LoVo (cell line): ENCODE results near the gene HINT2.

Source experiments
- DNase-seq: peaks from one replicate; pipeline ENCODE4 v3.0.0-alpha.2; 2016; ENCODE audit warnings: low spot score

Gene HINT2

DNA sequence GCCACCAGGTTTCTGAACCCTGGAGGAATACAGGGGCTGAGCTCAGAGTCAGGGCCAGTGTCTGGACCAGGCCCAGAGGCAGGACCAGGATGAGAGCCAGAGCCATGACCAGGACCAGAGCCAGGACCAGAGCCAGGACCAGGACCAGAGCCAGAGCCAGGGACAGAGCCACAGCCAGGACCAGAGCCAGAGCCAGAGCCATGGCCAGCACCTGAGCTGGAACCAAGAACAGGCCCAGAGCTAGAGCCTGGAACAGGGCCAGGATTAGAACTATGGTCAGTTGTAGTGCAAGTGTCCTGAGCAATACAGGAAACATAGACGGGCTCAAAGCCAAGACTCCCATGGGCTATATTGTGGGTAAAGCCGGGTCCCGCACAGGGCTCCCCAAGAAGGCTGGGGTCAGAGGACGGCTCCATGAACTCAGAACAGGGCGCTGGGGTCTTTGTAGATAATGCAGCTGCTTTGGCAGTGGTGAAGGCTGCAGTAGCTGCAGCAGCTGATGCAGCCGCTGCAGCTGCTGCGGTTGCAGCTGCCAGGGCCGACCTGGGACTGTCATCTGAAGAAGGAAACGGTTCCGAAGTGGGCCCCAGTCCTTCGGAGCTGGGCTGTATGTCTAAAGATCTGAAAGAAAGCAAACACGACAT, 3.3 kb downstream of the HINT2 start:
- DNase-seq: no peak

GRCh38 chr9:35810122-35810521, 4.7 kb downstream of the HINT2 start:
- DNase-seq: no peak

- DNase-seq: no peak
These were observed 6.4 kb downstream of the HINT2 start for GRCh38 chr9:35808433-35808832.

DNA sequence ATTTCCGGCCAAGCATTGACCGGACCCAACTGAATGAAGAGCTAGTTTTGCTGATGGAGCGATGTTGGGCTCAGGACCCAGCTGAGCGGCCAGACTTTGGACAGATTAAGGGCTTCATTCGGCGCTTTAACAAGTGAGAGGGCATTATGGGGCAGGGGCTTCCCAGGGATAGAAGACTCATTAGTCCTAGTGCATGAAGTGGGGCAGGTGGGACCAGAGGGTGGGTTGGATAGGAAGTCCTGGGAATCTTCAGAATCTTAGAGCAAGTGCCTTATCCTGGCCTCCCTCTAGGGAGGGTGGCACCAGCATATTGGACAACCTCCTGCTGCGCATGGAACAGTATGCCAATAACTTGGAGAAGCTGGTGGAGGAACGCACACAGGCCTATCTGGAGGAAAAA, 8.7 kb downstream of the HINT2 start:
- DNase-seq: no peak

DNA sequence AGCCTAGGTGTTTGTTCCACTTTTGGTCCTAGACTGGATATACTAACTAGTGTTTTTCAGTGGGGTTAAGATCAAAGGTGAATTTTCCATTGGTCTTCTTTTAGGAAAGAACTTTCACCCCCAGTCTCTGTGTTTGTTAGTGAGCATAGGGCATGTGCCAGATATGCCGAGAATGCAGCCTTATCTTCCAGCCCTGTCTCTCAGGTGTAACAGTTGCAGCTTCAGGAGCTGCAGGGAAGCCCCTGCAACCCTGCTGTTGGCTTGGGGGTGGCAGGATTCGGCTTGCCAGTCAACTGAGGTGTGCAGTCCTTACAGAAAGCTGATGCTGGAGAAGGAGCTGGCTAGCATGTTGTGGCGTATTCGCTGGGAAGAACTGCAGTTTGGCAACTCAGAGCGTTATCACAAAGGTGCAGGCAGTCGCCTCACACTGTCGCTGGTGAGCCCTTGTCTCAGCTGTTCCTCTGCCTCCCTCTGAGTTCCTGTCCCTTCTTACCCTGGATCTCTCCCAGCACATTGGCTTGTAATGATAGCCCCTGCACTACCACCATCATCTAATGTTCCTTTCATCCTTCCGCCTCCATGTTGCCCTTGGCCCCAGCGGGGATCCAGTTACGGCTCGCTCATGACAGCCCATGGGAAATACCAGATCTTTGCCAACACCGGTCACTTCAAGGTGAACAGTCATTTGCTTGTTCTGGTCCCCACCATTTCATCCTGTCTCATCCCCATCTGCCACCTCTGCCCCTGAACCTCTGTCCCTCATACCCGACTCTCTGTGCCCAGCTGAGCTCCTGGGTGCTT, 13.3 kb downstream of the HINT2 start:
- DNase-seq: no peak

- no peak for DNase-seq
These were observed 14.3 kb downstream of the HINT2 start for GRCh38 chr9:35800530-35800929.

DNA sequence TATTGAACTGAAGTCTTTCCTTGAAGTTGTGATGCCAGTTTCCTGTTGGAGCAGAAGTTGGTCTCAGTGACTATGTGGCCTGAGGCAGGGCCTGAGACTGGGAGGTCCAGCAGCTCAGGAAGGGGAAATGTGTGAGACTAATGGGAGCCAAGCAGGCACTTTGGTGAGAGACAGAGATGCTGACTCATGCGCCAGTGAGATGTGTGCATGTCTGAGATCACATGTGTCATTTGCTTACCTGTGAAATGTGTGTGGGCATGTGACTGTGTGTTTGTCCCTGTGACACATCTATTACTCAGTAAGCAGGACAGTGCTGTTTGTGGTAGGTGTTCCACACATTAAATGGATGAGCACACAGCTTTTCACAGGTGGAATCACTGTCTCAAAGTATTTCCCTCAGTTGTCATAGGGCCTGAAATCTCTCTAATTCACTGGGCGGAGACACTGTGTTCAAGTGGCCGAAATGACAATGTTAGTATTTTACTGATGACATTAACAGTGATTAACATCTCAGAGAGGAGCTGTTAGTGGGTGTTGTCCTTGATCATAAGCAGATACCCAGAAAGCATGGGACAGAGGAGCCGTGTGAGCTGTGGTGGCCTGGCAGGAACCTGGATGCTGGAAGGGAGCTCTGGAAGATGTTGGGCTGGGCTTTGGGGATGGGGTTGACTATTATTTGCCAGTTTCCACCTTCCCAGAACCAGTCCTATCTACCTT, 16.0 kb downstream of the HINT2 start:
- no peak for DNase-seq

DNA sequence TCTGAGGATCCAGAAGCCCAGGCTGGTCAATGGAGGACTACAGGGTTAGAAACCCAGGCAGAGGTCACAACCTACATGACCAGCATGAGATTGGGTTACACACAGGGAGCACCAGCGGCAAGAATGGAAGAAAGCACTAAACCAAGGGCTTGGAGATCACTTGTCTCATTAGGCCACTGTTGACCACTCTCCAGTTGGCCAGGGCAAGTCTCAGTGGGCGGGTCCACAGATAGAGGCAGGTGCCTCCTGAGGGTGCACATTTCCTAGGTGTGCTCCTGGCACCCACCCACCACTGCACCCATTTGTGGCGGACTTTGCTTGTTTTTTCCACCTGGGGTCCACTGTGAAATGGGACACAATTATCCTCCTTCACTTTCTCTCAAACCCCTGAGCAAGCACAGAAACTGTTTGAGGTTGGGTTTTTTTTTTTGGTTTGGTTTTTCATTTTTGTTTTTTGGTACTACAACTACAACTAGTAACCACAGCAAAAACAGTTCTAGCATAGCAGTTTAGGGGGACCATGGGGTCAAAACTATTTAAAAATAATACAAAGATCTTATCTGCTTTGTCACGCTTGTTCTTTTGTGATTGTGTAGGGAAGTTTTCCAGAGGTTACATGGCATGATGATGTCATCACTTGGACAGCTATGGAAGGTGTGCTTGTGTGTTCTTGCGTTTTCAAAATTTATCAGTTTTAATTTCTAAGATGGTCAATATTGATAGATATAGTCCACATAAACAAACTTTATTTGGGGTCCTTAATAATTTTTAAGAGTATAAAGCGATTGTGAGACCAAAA, 17.3 kb downstream of the HINT2 start:
- DNase-seq: no peak

DNA sequence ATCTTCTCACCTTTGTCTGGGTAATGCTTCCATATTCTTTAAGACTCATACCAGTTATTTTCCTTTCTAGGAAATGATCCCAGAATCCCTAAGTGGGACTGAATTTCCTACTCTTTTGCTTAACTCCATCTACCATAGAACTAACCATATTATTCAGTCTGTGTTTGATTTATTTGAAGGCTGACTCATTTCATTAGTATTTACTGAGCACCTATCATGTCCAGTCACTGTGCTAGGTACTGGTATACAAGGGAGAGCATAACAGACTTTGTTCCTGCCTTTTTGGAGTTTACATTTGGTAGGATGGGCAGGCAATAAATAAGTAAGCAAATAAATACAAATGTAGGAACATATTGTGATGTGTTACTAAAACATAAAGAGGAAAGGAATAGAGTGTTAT, 19.1 kb downstream of the HINT2 start:
- DNase-seq: no peak

- DNase-seq: no peak
These were observed 21.4 kb downstream of the HINT2 start for GRCh38 chr9:35793461-35793860.

- no peak for DNase-seq
These were observed 22.0 kb downstream of the HINT2 start for GRCh38 chr9:35792826-35793225.

GRCh38 chr9:35792024-35792813, 22.6 kb downstream of the HINT2 start:
- DNase-seq: no peak

DNA sequence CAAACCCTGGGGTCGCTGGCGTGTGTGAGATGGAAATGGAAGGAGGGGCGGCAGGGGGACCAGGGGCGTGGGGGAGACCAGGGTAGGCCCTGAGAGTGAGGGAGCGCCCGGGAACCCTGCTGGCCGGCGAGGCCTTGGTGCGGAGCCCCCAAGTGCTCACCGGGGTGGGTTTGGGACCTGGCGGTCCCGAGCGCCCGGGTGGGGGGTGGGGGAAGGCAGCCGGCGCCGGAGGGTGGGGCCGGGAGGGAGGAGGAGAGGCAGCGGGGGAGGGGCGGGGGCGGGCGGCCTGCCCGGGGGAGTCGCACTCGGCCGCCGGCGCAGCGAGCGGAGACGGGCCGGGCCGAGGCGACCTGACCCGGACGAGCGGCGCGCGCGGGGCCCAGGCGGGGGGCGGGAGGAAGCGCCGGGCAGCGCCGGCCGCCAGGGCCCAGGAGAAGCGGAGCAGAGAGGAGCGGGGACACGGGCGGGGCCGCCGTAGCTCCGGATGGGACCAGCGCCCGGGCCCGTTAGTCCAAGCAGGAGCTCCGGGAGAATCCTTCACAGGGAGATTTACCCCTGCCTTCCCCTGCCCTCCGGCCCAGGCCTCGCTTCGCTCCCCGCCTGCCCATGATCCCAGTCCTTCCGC, 23.4 kb downstream of the HINT2 start, which contains the start of gene NPR2:
TSS of gene NPR2 (plus strand) at position 295 of the 625 bp plus-strand sequence. CDS start 818 bp downstream, outside the sequence.
- DNase-seq: no peak

DNA sequence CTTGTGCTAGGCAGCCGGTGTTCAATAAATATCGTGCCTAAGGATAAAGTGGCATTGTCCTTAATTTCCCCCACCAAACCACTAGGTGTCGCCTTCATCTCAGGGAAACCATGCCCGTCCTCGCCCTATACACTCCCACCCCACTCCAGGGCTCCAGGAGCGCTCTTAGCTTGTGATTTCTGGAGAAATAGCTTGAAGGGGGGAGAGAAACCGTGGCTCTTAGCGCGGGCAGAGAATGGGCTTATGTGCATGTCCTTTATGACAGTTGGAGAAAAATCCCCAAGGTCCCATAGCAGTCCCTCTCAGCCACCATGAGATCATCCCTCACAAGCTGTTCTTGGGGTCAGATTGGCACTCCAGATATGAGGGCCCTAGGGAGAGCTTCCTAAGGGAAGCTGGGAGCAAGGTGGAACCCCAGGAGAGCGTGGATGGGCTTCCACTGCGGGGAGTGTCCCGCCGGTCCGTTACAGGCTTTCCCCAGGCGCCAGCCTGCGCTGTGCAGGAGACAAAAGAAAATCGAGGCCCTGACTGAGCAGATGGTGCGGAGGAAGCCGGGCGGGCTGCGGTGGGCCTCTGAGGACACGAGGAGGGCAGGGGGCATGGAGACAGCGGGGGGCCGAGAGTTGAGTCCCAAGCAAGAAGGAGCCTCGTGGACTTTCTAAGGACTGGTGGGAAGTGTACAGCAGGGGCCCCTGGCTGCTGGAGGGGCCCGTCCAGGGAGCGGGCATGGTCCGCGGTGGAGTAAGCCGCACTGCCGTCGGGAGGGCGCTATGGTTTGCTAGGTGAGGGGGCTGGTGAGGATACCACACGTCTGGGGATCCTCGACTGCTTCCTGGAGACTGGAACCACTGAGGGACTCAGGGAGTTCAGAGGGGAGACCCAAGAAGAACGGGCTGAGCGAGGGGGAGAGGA, 24.2 kb downstream of the HINT2 start:
- peak; percentile 58 for DNase-seq

- no peak for DNase-seq
These were observed 24.8 kb downstream of the HINT2 start for GRCh38 chr9:35790025-35790384.

- DNase-seq: no peak
These were observed 25.3 kb downstream of the HINT2 start for GRCh38 chr9:35789541-35789940.

DNA sequence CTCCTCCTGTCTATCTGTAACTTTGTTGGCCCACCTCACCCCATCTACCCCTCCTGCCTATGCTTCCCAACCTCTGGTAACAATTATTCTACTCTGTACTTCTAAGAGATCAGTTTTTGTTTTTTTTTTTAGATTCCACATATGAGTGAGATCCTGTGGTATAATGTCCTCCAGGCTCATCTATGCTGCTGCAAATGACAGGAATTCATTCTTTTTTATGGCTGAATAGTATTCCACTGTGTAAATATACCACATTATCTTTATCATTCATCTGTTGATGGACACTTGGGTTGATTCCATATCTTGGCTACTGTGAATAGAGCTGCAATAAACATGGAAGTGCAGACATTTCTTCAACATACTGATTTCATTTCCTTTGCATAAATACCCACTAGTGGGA, 31.4 kb downstream of the HINT2 start:
- no peak for DNase-seq

DNA sequence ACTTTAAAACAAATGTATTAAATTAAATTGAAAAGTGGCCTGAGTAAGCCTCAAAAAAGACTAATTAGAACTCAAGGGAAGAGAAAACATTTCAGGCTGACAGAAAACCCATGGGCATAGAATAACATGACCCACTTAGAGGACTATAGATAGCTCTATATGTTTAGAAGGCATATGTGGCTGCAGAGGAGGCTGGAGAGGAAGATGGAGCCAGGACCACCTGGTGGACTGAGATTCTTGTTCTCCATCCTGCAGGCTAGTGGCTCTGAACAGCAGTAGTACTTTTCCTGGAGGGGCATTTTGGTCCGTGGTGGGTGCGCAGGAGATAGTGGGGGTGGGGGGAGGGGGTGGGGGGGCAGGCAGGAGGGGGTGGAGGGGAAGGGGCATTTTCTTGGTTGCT, 33.8 kb downstream of the HINT2 start:
- no peak for DNase-seq

GRCh38 chr9:35778496-35778895, 36.3 kb downstream of the HINT2 start:
- DNase-seq: no peak

- DNase-seq: no peak
These were observed 38.8 kb downstream of the HINT2 start for GRCh38 chr9:35776018-35776417.
